ENCODE data around the gene NEFH. TPM values are rescaled to one million over a fixed set of nuclear protein-coding genes. Genes with fewer than 3 reads are reported as not detected.

NEFH gene
- total and polyA plus RNA-seq, 2 donors (not counting 3 experiments of a cell fraction or from before 2014, with no cell fraction given): 0.09 to 0.59 TPM

DNA sequence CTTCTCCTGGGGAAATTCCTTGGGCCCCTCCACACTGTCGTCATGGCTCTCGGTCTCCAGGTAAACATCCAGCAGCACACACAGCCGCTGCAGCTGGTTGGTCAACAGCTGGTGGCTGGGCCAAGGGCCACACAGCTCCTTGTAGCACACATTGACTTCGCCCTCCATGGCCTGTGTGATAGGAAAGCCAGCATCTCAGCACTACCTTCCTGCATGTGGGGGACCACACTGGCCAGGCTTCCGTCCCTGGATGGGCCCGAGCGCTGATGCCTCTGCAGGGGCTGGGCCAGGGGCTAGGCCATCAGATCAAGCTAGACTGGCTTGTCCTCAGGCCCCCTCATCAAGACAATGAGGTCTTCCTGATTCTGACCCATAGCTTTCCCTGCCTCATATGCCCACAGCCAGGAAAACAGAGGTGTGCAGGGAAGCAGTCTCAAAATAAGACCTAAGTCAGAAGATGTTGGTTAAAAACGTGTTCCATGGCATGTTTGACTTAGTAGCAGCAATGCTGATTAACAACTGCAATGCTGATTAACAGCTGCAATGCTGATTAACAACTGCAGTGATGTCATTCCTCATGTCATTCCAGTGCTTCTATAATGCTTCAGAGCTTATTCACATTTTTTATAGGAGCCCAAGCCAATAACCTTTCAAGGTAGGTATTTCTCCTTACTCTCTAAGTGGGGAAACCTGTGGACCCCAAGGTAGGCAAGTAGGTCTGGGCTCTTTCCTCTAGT lies 31.3 kb downstream of the NEFH start:
- H3K27me3 ChIP-seq (ENCODE audit: control insufficient read depth in 2 of 2, insufficient read depth in 2 of 2, low read length in 2 of 2): no peaks in the 10 kb centered on the region
- POLR2A ChIA-PET: interaction anchor here (0.6 kb wide), 1 partner anchor 13 kb away, joined by 5 read pairs; no protein-coding TSS in a partner anchor
- H3K4me1 ChIP-seq (ENCODE audit: control insufficient read depth, extremely low read depth, insufficient read depth, low read length): no peaks in the 10 kb centered on the region
- H3K9me3 ChIP-seq (replicated peaks; ENCODE audit: control insufficient read depth, insufficient read depth, low read length): no peaks in the 10 kb centered on the region
- no peak overlapping the region for H3K9ac ChIP-seq (replicated peaks; ENCODE audit: extremely low read depth, insufficient read depth, low read length)
- TF ChIP-seq GATA2 (IDR thresholded peaks at IDR 0.05; ENCODE audit: insufficient read depth, insufficient read length, low read depth, low read length) (no peak), FOS (IDR thresholded peaks at IDR 0.05; ENCODE audit: borderline replicate concordance, insufficient read depth, low read length) (no peak), POLR2AphosphoS5 (IDR thresholded peaks at IDR 0.05; ENCODE audit: insufficient read depth, low read depth, low read length) (no peak), JUN (IDR thresholded peaks at IDR 0.05; ENCODE audit: borderline replicate concordance, insufficient read depth, insufficient read length, low read depth) (no peak), EZH2 (IDR thresholded peaks at IDR 0.05; ENCODE audit: borderline replicate concordance, low read depth, low read length, severe bottlenecking) (no peak), POLR2A (IDR thresholded peaks at IDR 0.05; ENCODE audit: low read depth, low read length) (no peak), MYC (IDR thresholded peaks at IDR 0.05; ENCODE audit: low read depth, low read length) (no peak), MAX (IDR thresholded peaks at IDR 0.05; ENCODE audit: insufficient read depth, insufficient read length) (no peak)
- TF ChIP-seq, protein P1, sequence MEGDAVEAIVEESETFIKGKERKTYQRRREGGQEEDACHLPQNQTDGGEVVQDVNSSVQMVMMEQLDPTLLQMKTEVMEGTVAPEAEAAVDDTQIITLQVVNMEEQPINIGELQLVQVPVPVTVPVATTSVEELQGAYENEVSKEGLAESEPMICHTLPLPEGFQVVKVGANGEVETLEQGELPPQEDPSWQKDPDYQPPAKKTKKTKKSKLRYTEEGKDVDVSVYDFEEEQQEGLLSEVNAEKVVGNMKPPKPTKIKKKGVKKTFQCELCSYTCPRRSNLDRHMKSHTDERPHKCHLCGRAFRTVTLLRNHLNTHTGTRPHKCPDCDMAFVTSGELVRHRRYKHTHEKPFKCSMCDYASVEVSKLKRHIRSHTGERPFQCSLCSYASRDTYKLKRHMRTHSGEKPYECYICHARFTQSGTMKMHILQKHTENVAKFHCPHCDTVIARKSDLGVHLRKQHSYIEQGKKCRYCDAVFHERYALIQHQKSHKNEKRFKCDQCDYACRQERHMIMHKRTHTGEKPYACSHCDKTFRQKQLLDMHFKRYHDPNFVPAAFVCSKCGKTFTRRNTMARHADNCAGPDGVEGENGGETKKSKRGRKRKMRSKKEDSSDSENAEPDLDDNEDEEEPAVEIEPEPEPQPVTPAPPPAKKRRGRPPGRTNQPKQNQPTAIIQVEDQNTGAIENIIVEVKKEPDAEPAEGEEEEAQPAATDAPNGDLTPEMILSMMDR (IDR thresholded peaks at IDR 0.05; ENCODE audit: extremely low read depth in 1 of 2, insufficient read depth in 1 of 2, low read depth in 1 of 2, low read length in 2 of 2): no peak
- H3K36me3 ChIP-seq (ENCODE audit: control insufficient read depth in 2 of 2, extremely low read depth in 1 of 2, insufficient read depth in 2 of 2, low read length in 2 of 2): peaks cover 17 to 40% of the 10 kb centered on the region in 2 experiments
- no peak overlapping the region for H3K4me2 ChIP-seq (ENCODE audit: insufficient read depth, low read length)
- no peak overlapping the region for H3K27ac ChIP-seq (ENCODE audit: insufficient read depth, low read depth, low read length)
- FAIRE-seq (no peak), DNase-seq (ENCODE audit: low read depth, low spot score) (no peak)
- dilution Hi-C loops (cut with MboI; ENCODE audit: extremely low pct_ligation_motif_present, low sequenced_read_pairs): no loop called here
- H3K4me3 ChIP-seq (replicated peaks in 1 of 3; ENCODE audit: insufficient read depth in 1 of 3, low read depth in 1 of 3, low read length in 3 of 3): no peak overlapping the region
- intact Hi-C loops (cut with micrococcal nuclease): no loop called here
- BruUV-seq (replicated peaks): no TSS peak
- CTCF ChIA-PET: interaction anchor here (1.0 to 2.2 kb wide), 5 partner anchors 9 to 42 kb away, joined by 3 to 8 read pairs (median 3); partner anchors contain the start of gene THOC5
- H3K79me2 ChIP-seq (ENCODE audit: control insufficient read depth, insufficient read depth, low read length): no peaks in the 10 kb centered on the region
- no peaks in the 10 kb centered on the region for H4K20me1 ChIP-seq (replicated peaks; ENCODE audit: control insufficient read depth, extremely low read depth, insufficient read depth, low read length)
- H2AFZ ChIP-seq (ENCODE audit: low read depth, low read length): no peak overlapping the region
- no peaks in the 10 kb centered on the region for H3K9me1 ChIP-seq (replicated peaks; ENCODE audit: control insufficient read depth, extremely low read depth, insufficient read depth, low read length)
